A549 (cell line): ENCODE measurements around the gene IL21R. TPM values are rescaled to one million over a fixed set of nuclear protein-coding genes. Genes with fewer than 3 reads are reported as not detected.

Experiments used
- ATAC-seq, 2 experiments: fragments of 200-7000 bp in 1 of 2; fragments of >200 bp in 1 of 2; cut with Nextera tagmentation in 1 of 2; cut with Tn5 transposase in 1 of 2; 3 replicates each; pipeline versions ENCODE4 v1.8.0 to v1.9.1; 2018 to 2020; ENCODE audit warnings: mild to moderate bottlenecking in 1 of 2, moderate library complexity in 1 of 2
- CTCF ChIA-PET: fragments of 300-600 bp; sonication (Branson Sonifier 250); formaldehyde crosslinking; extraction: SDS; loops from one replicate; lab custom pipeline; 2021; ENCODE audit warnings: antibody characterized with exemption, inconsistent platforms; lab: Yijun Ruan, JAX
- POLR2A ChIA-PET: fragments of 350-600 bp; formaldehyde crosslinking; extraction: SDS; loops from one replicate; lab custom pipeline; 2021; ENCODE audit warnings: antibody characterized with exemption, inconsistent platforms; lab: Yijun Ruan, JAX
- DNase-seq, 2 experiments: peaks; one replicate each; pipeline versions ENCODE4 v3.0.0 to v3.0.0-alpha.2; 2011 to 2016; ENCODE audit warnings: low read depth in 1 of 2, low spot score in 1 of 2
- FAIRE-seq: peaks from 2 replicates; lab custom pipeline; 2011; peaks lifted over from hg19 to GRCh38; lab: Jason Lieb, UNC
- H3K27ac ChIP-seq, 2 experiments: fragments of >200 bp; sonication (Bioruptor Twin); formaldehyde crosslinking; 3 replicates each; pipeline ENCODE4 v1.5.1; 2016 to 2017
- H3K4me1 ChIP-seq: fragments of >200 bp; sonication (Bioruptor Twin); formaldehyde crosslinking; 3 replicates; pipeline ENCODE4 v1.6.1; 2016
- H3K4me2 ChIP-seq: fragments of >200 bp; sonication (Bioruptor Twin); formaldehyde crosslinking; 3 replicates; pipeline ENCODE4 v1.6.1; 2016
- H3K4me3 ChIP-seq: fragments of >200 bp; sonication (Bioruptor Twin); formaldehyde crosslinking; 3 replicates; pipeline ENCODE4 v1.5.1; 2016
- H3K9me3 ChIP-seq: fragments of >200 bp; sonication (Bioruptor Twin); formaldehyde crosslinking; 3 replicates; pipeline ENCODE4 v1.6.1; 2016
- CBX2 ChIP-seq: fragments of 200-600 bp; sonication (generic); IDR thresholded peaks from 2 replicates; pipeline ENCODE4 v1.6.1; 2016; ENCODE audit warnings: low read depth, mild to moderate bottlenecking, borderline replicate concordance
- CHD4 ChIP-seq: fragments of 200-600 bp; sonication (generic); IDR thresholded peaks from 2 replicates; pipeline ENCODE4 v1.6.1; 2016; ENCODE audit warnings: antibody characterized with exemption, mild to moderate bottlenecking, borderline replicate concordance
- EHMT2 ChIP-seq: fragments of 200-600 bp; sonication (generic); IDR thresholded peaks from 2 replicates; pipeline ENCODE4 v1.6.1; 2016; ENCODE audit warnings: antibody characterized with exemption, low read depth, mild to moderate bottlenecking, moderate library complexity
- ESRRA ChIP-seq: fragments of 150-350 bp; IDR thresholded peaks from 2 replicates; pipeline ENCODE4 v1.6.1; 2014; ENCODE audit warnings: mild to moderate bottlenecking, low read length, borderline replicate concordance
- FOXS1 ChIP-seq: fragments of 250-450 bp; sonication (Bioruptor Pico); IDR thresholded peaks from 2 replicates; pipeline ENCODE4 v1.5.0; 2020; ENCODE audit warnings: mild to moderate bottlenecking, moderate library complexity
- HOXA7 ChIP-seq: fragments of 250-450 bp; sonication (Bioruptor Pico); IDR thresholded peaks from 2 replicates; pipeline ENCODE4 v1.5.0; 2020; ENCODE audit warnings: mild to moderate bottlenecking, moderate library complexity
- HOXB13 ChIP-seq: fragments of 250-450 bp; sonication (Bioruptor Pico); IDR thresholded peaks from 2 replicates; pipeline ENCODE4 v1.5.0; 2020; ENCODE audit warnings: low read depth, mild to moderate bottlenecking, moderate library complexity
- HOXB5 ChIP-seq: fragments of 250-450 bp; sonication (Bioruptor Pico); IDR thresholded peaks from 2 replicates; pipeline ENCODE4 v1.5.0; 2020; ENCODE audit warnings: mild to moderate bottlenecking, moderate library complexity
- MAZ ChIP-seq: fragments of 150-350 bp; IDR thresholded peaks from 2 replicates; pipeline ENCODE4 v1.6.1; 2014; ENCODE audit warnings: antibody characterized with exemption, low read depth, low read length, borderline replicate concordance
- NFE2L2 ChIP-seq: fragments of 150-350 bp; conservative IDR thresholded peaks from 2 replicates; pipeline ENCODE4 v1.6.1; 2014; ENCODE audit warnings: low read length
- NPAS2 ChIP-seq: fragments of 250-450 bp; sonication (Bioruptor Pico); IDR thresholded peaks from 2 replicates; pipeline ENCODE4 v1.8.0; 2022; ENCODE audit warnings: mild to moderate bottlenecking, moderate library complexity, borderline replicate concordance
- RARB ChIP-seq: fragments of 250-450 bp; sonication (Bioruptor Pico); IDR thresholded peaks from 2 replicates; pipeline ENCODE4 v1.8.0; 2021; ENCODE audit warnings: mild to moderate bottlenecking, moderate library complexity
- RNF2 ChIP-seq: fragments of 200-600 bp; sonication (generic); IDR thresholded peaks from 2 replicates; pipeline ENCODE4 v1.6.1; 2016; ENCODE audit warnings: low read depth, mild to moderate bottlenecking, antibody characterized with exemption, moderate library complexity, borderline replicate concordance
- TP53 ChIP-seq: fragments of 250-450 bp; sonication (Bioruptor Pico); IDR thresholded peaks from 2 replicates; pipeline ENCODE4 v1.5.0; 2021; ENCODE audit warnings: mild to moderate bottlenecking, moderate library complexity
- ZSCAN20 ChIP-seq: fragments of 250-450 bp; sonication (Bioruptor Pico); IDR thresholded peaks from 2 replicates; pipeline ENCODE4 v1.8.0; 2022; ENCODE audit warnings: mild to moderate bottlenecking, moderate library complexity
- WGBS: methylation state at CpG from one replicate; pipeline ENCODE4 v1.1.6; 2017; ENCODE audit errors: missing lambda C conversion rate; 5-methylcytosine and 5-hydroxymethylcytosine counted together
- polyA plus RNA-seq, 4 experiments: library from polyadenylated mRNA; depleted of rRNA in 3 of 4; stranded (reverse); fragments of >200 nt; fragmentation: RNase III in 1 of 4; extraction: RNeasy Plus Mini Kit Qiagen cat#74134 plus additional on column Dnase treatment in 1 of 4; gene quantifications; 2 replicates in 3 of 4; 3 replicates in 1 of 4; pipeline ENCODE4 v1.2.3, GENCODE V29; 2011 to 2017
- TF ChIP-seq, protein P1 (sequence below): fragments of 250-450 bp; sonication (Bioruptor Pico); IDR thresholded peaks from 2 replicates; pipeline ENCODE4 v1.5.0; 2021; ENCODE audit warnings: mild to moderate bottlenecking, moderate library complexity, borderline replicate concordance
- TF ChIP-seq, protein P2 (sequence below): IDR thresholded peaks from 2 replicates; pipeline ENCODE4 v1.6.1; 2012
- TF ChIP-seq, protein P3 (sequence below): fragments of 200-600 bp; sonication (generic); IDR thresholded peaks from 2 replicates; pipeline ENCODE4 v1.6.1; 2016; ENCODE audit warnings: antibody characterized with exemption, mild to moderate bottlenecking, moderate library complexity

The IL21R gene
- polyA plus RNA-seq, 2 of the 4 experiments (the other 2 are of a cell fraction) = 0.04 to 0.09 TPM

DNA sequence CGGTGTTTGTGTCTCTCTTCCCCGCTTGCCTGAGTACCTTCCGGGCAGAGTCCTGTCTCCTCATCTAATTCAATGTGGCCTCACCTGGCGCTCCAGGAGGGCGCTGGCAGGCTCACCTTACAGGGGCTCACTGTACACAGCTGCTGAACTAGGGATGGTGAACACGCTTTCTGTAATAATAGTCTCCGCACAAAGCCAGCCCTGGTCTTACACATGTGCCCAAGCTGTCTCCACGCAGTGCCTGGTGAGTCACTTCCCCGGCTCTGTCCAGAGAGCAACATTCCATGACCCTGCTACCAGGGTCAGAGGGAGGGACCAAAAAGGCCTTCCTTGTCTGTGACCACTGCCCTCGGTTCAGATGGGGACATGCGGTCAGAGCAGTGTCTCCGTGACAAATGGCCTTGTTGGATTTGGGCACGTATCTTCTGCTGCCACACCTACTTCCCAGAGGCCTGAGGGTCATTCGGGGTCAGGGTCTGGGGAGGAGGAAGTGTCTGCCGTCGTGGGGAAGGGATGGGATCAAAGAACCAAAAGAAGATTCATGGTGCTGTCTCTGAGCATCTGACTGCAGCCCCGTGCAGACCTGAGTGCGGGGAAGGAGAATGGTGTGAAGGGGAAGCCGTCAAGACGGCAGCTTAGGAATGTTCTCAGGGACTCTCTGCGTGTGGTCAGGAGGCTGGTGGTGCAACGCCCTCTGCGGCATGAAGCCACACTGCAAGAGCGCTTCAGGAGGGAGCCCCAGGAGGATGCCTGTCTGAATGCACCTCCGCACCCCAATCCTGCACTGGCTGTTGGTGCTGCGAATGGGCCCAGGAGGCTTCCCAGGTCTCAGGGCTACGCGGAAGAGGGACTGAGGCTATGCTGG lies 68.8 kb downstream of the IL21R start (continued):
- TF ChIP-seq NPAS2 (CRISPR knock-in tag) = no peak
- no peak for TF ChIP-seq RARB (CRISPR knock-in tag)
- TF ChIP-seq CBX2 = no peak
- TF ChIP-seq, protein P1, sequence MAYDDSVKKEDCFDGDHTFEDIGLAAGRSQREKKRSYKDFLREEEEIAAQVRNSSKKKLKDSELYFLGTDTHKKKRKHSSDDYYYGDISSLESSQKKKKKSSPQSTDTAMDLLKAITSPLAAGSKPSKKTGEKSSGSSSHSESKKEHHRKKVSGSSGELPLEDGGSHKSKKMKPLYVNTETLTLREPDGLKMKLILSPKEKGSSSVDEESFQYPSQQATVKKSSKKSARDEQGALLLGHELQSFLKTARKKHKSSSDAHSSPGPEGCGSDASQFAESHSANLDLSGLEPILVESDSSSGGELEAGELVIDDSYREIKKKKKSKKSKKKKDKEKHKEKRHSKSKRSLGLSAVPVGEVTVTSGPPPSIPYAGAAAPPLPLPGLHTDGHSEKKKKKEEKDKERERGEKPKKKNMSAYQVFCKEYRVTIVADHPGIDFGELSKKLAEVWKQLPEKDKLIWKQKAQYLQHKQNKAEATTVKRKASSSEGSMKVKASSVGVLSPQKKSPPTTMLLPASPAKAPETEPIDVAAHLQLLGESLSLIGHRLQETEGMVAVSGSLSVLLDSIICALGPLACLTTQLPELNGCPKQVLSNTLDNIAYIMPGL (CRISPR knock-in tag) = no peak

DNA sequence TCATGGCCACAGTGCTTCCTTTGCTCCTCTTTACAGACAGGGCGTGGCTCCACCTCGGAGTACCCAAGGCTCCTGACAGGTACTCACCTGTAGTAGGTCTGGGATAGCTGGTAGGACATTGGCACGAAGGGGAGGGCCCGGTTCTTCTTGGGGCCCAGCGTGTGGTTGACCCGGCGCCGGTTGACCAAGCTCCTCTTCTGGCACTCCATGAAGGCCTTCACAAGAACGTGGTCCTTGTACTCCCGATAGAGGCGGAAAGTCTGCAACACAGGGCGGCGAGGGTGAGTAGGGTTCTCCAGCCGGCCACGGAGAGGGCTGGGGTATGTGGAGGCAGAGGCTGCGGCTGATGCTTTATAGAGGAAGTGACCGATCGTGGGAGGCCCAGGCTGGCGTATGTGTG lies 69.7 kb downstream of the IL21R start:
- TF ChIP-seq FOXS1 (CRISPR knock-in tag) = no peak
- no peak for TF ChIP-seq HOXA7 (CRISPR knock-in tag)
- no peak for TF ChIP-seq HOXB13 (CRISPR knock-in tag)
- no peak for TF ChIP-seq RNF2
- no peak for TF ChIP-seq ZSCAN20
- TF ChIP-seq NFE2L2 = no peak
- no peak for TF ChIP-seq MAZ
- TF ChIP-seq, protein P1 (CRISPR knock-in tag) = no peak
- TF ChIP-seq, protein P2, sequence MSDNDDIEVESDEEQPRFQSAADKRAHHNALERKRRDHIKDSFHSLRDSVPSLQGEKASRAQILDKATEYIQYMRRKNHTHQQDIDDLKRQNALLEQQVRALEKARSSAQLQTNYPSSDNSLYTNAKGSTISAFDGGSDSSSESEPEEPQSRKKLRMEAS = no peak
- TF ChIP-seq, protein P3, sequence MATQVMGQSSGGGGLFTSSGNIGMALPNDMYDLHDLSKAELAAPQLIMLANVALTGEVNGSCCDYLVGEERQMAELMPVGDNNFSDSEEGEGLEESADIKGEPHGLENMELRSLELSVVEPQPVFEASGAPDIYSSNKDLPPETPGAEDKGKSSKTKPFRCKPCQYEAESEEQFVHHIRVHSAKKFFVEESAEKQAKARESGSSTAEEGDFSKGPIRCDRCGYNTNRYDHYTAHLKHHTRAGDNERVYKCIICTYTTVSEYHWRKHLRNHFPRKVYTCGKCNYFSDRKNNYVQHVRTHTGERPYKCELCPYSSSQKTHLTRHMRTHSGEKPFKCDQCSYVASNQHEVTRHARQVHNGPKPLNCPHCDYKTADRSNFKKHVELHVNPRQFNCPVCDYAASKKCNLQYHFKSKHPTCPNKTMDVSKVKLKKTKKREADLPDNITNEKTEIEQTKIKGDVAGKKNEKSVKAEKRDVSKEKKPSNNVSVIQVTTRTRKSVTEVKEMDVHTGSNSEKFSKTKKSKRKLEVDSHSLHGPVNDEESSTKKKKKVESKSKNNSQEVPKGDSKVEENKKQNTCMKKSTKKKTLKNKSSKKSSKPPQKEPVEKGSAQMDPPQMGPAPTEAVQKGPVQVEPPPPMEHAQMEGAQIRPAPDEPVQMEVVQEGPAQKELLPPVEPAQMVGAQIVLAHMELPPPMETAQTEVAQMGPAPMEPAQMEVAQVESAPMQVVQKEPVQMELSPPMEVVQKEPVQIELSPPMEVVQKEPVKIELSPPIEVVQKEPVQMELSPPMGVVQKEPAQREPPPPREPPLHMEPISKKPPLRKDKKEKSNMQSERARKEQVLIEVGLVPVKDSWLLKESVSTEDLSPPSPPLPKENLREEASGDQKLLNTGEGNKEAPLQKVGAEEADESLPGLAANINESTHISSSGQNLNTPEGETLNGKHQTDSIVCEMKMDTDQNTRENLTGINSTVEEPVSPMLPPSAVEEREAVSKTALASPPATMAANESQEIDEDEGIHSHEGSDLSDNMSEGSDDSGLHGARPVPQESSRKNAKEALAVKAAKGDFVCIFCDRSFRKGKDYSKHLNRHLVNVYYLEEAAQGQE = no peak
- TF ChIP-seq HOXB5 (CRISPR knock-in tag) = no peak
- no peak for TF ChIP-seq ESRRA
- TF ChIP-seq EHMT2 = no peak
- TF ChIP-seq CHD4 = no peak
- no peak for TF ChIP-seq TP53 (CRISPR knock-in tag)
- FAIRE-seq = no peak
- Histone ChIP-seq H3K4me2 (no peak overlapping the region), H3K4me3 (no peak overlapping the region), H3K9me3 (no peaks in the 10 kb centered on the region), H3K27ac (no peak overlapping the region), H3K4me1 (no peaks in the 10 kb centered on the region)
- no peak for ATAC-seq
- WGBS = 94% methylated on average over 18 of the region's 19 CpGs
- ChIA-PET POLR2A (no interaction called here), CTCF (interaction anchor here (1.1 kb wide), 1 partner anchor 24 kb away, joined by 3 read pairs; no protein-coding TSS in a partner anchor)
- DNase-seq = no peak
